ENCODE measurements around the gene CHAD.
A peak's percentile ranks its signal among the peaks of the same experiment; 100 is the strongest.

CHAD gene

DNA sequence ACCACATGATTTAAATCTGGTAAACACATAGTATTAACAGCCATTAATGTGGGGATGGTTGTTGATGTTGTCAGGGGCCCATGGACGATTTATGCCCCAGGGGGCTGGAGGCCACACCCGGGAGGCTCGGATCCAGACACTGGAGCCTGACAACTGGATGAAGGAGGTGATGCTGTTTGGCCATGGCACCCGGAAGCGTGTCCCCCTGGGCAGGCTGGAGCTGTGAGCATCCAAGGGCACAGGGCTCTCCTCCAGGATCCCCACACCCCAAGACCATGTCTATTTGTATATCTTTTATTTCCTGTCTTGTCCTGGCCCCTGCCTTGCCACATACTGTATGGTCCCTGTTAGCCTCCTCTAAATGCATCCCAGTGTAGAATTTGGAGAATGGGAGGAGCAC lies 14.6 kb upstream of the CHAD start:
- TF ChIP-seq, protein P1, sequence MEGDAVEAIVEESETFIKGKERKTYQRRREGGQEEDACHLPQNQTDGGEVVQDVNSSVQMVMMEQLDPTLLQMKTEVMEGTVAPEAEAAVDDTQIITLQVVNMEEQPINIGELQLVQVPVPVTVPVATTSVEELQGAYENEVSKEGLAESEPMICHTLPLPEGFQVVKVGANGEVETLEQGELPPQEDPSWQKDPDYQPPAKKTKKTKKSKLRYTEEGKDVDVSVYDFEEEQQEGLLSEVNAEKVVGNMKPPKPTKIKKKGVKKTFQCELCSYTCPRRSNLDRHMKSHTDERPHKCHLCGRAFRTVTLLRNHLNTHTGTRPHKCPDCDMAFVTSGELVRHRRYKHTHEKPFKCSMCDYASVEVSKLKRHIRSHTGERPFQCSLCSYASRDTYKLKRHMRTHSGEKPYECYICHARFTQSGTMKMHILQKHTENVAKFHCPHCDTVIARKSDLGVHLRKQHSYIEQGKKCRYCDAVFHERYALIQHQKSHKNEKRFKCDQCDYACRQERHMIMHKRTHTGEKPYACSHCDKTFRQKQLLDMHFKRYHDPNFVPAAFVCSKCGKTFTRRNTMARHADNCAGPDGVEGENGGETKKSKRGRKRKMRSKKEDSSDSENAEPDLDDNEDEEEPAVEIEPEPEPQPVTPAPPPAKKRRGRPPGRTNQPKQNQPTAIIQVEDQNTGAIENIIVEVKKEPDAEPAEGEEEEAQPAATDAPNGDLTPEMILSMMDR (IDR thresholded peaks at IDR 0.05; ENCODE audit: insufficient read depth, low read depth, low read length, missing control alignments), result no peak
- H3K4me3 ChIP-seq (ENCODE audit: low read depth, low read length), result no peak overlapping the region
- no peak for DNase-seq (ENCODE audit: low read depth)

DNA sequence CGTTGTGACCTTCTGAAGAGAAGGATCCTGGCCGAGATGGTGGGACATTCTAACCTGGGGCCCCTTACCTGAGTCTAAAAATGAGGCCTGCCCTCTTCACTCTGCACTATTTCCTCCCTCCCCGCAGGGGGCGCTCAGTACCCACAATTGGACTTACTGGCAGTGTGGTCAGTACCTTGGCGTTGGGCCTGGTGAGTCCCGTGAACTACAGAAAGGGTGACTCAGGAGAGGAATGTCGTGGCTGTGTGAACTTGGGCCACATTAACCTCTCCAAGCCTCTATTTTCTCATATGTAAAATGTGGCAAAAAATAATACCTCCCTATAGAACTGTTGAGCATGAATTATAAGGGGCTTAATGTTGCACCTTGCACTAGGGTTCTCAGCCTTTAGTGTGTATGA lies 13.8 kb upstream of the CHAD start:
- TF ChIP-seq, protein P1 (IDR thresholded peaks at IDR 0.05; ENCODE audit: insufficient read depth, low read depth, low read length, missing control alignments), result peak; percentile 92
- DNase-seq (ENCODE audit: low read depth), result peak; percentile 91

DNA sequence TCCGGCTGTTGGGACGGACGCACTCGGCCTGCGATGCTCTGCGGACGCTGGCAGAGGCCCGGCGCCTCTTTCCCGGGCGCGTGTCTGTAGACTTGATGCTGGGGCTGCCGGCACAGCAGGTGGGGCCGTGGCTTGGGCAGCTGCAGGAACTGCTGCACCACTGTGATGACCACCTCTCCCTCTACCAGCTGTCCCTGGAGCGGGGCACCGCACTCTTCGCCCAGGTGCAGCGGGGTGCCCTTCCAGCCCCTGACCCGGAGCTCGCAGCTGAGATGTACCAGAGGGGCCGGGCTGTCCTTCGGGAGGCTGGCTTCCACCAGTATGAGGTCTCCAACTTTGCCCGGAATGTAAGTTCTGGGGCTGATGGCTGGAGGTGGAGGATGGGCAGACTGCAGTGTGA lies 13.4 kb upstream of the CHAD start:
- H3K4me3 ChIP-seq (ENCODE audit: low read depth, low read length), result no peak overlapping the region
- TF ChIP-seq, protein P1 (IDR thresholded peaks at IDR 0.05; ENCODE audit: insufficient read depth, low read depth, low read length, missing control alignments), result no peak
- no peak for DNase-seq (ENCODE audit: low read depth)

More for the DNA sequence above, 13.8 kb upstream of the CHAD start:
- no peak overlapping the region for H3K4me3 ChIP-seq (ENCODE audit: low read depth, low read length)

DNA sequence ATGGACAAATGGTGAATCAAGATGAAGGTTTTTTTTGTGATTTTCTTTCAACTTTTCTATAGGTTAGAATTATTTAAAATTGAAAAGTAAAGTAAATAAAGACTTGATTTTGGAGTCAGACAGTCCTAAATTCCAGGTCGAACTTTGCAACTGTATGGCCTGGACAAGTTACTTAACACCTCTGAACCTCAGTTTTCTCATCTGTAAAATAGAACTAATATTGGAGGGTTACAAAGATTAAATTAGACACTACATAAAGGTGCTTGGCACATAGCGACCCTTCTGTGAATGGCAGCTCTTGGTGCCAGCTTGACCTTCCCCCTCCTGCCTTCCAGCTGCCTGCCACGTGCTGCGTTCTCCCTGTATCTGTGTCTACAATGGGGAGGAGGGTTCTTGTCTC lies 13.0 kb upstream of the CHAD start:
- H3K4me3 ChIP-seq (ENCODE audit: low read depth, low read length), result no peak overlapping the region
- TF ChIP-seq, protein P1 (IDR thresholded peaks at IDR 0.05; ENCODE audit: insufficient read depth, low read depth, low read length, missing control alignments), result no peak
- DNase-seq (ENCODE audit: low read depth), result no peak

DNA sequence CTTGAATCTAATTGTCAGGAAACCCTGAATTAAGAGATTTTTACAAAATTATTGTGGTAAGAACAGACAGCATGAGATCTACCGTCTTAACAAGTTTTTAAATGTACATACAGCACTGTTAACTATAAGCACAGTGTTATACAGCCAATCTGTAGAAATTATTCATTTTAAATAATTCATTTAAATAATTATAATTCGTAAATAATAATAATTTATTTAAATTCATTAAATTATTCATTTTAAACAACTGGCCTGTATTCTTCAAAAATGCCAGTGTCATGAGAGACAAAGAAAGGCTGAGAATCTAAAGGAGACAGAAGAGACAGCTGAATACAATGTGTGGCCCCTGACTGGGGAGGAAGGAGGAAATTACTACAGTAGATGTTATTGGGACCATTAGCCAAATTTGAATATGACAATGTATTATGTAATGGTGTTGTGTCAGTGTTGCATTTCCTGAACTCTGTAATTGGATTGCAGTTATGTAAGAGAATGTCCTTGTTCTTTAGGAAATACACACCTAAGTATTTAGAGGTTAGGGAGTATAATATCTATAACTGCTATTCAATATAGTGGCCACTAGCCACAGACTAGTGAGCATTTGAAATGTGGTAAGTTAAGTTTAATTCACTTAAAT lies 12.3 kb upstream of the CHAD start:
- no peak for DNase-seq (ENCODE audit: low read depth)
- H3K4me3 ChIP-seq (ENCODE audit: low read depth, low read length), result no peak overlapping the region
- TF ChIP-seq, protein P1 (IDR thresholded peaks at IDR 0.05; ENCODE audit: insufficient read depth, low read depth, low read length, missing control alignments), result no peak

DNA sequence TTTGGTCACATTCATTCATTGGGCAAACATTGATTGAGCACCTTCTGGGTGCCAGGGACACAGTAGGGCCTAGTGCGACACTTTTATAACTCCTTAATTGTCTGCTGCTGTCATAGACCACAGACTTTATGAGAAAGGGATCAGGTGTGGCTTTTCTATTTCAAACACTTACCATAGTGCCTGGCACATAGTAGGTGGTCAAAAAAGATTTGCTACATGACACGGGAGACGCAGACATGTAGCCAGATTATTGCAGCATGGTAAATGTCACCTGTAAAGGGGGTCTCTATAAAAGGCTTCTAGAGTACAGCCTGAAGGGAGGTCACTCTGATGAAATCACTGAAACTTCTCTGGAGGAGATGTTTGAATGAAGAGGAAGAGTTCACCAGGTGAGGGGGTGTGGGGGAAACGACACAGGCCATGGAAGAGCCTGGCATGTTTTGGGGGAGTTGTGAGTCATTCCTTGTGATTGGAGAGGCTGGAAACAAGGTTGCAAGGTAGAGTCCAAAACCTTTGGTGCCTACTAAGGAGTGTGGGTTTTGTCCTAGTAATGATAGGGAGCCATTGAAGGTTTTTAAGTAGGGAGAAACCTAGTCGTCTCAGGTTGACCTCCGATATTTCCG lies 11.6 kb upstream of the CHAD start:
- H3K4me3 ChIP-seq (ENCODE audit: low read depth, low read length), result no peak overlapping the region
- TF ChIP-seq, protein P1 (IDR thresholded peaks at IDR 0.05; ENCODE audit: insufficient read depth, low read depth, low read length, missing control alignments), result no peak
- no peak for DNase-seq (ENCODE audit: low read depth)
